ENCODE measurements around the gene RMND5A. TPM values are rescaled to one million over a fixed set of nuclear protein-coding genes. Genes with fewer than 3 reads are reported as not detected.
"Not testable (repeated sequence)": the region's sequence is repeated elsewhere in the genome, so short reads cannot be mapped to it uniquely, and the experiment has no call there.

The RMND5A gene
- total and polyA plus RNA-seq, 9 donors = 26.5 to 41.3 (median 32.9) TPM

DNA sequence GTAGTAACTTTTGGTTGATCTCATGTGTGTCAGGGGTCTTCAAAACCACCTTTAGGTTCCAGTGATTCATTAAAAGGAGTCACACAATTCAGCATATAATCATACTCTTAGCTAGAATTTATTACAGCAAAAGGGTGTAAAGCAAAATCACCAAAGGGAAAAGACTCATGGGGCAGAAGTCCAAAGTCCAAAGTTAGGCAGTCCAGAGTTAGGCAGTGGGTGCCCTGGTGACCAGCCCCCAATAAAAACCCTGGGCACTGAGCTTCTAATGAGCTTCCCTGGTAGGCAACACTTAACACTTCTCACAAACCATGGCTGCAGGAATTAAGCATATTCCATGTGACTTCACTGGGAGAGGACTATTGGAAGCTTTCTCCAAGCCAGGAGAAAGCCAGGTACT is 19.4 kb downstream of the RMND5A start:
- not testable (repeated sequence) for H3K27ac ChIP-seq (ENCODE audit: low read length); H3K36me3 ChIP-seq (ENCODE audit: control insufficient read depth, insufficient read depth, low read length); DNase-seq; H3K9me3 ChIP-seq (replicated peaks; ENCODE audit: control insufficient read depth, low read depth, low read length); H3K4me3 ChIP-seq (ENCODE audit: low read length); H3K4me1 ChIP-seq (ENCODE audit: control insufficient read depth, insufficient read depth, low read length); H3K27me3 ChIP-seq (ENCODE audit: control insufficient read depth, insufficient read depth, low read length)

DNA sequence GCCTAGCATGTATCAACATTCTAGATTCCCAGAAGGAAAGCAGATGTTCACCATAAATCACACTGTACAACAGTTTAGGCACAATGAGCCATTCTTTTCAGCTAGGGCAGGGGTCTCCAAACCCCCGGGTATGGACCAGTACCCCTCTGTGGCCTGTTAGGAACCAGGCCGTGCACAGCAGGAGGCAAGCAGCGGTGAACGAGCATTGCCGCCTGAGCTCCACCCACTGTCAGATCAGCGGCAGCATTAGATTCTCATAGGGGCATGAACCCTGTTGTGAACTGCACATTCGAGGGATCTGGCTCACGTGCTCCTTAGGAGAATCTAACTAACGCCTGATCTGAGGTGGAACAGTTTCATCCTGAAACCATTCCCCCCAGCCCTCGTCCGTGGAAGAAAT is 19.8 kb downstream of the RMND5A start:
- not testable (repeated sequence) for H3K9me3 ChIP-seq (replicated peaks; ENCODE audit: control insufficient read depth, low read depth, low read length); H3K27me3 ChIP-seq (ENCODE audit: control insufficient read depth, insufficient read depth, low read length); H3K36me3 ChIP-seq (ENCODE audit: control insufficient read depth, insufficient read depth, low read length); H3K4me3 ChIP-seq (ENCODE audit: low read length); H3K27ac ChIP-seq (ENCODE audit: low read length); DNase-seq; H3K4me1 ChIP-seq (ENCODE audit: control insufficient read depth, insufficient read depth, low read length)
- WGBS (ENCODE audit: insufficient coverage) = no CpG with 5 or more reads among the region's 11 CpGs

- H3K27ac ChIP-seq (ENCODE audit: low read length); DNase-seq; H3K4me1 ChIP-seq (ENCODE audit: control insufficient read depth, insufficient read depth, low read length); H3K27me3 ChIP-seq (ENCODE audit: control insufficient read depth, insufficient read depth, low read length); H3K4me3 ChIP-seq (ENCODE audit: low read length); H3K9me3 ChIP-seq (replicated peaks; ENCODE audit: control insufficient read depth, low read depth, low read length): not testable (repeated sequence)
- no CpG with 5 or more reads among the region's 4 CpGs for WGBS (ENCODE audit: insufficient coverage)
- H3K36me3 ChIP-seq (ENCODE audit: control insufficient read depth, insufficient read depth, low read length) = peaks cover 12% of the 10 kb centered on the region
Measured at GRCh38 chr2:86741889-86742498, 21.9 kb downstream of the RMND5A start.

GRCh38 chr2:86744152-86744551 is 24.1 kb downstream of the RMND5A start:
- 75% methylated on average over 2 of the region's 2 CpGs for WGBS (ENCODE audit: insufficient coverage)
- Histone ChIP-seq H3K9me3 (replicated peaks; ENCODE audit: control insufficient read depth, low read depth, low read length) (peaks cover 2% of the 10 kb centered on the region), H3K4me3 (ENCODE audit: low read length) (no peak overlapping the region), H3K27ac (ENCODE audit: low read length) (no peak overlapping the region), H3K36me3 (ENCODE audit: control insufficient read depth, insufficient read depth, low read length) (peaks cover 12% of the 10 kb centered on the region), H3K27me3 (ENCODE audit: control insufficient read depth, insufficient read depth, low read length) (no peaks in the 10 kb centered on the region), H3K4me1 (ENCODE audit: control insufficient read depth, insufficient read depth, low read length) (no peaks in the 10 kb centered on the region)
- no peak for DNase-seq

- no peak for DNase-seq
- H3K27me3 ChIP-seq (ENCODE audit: control insufficient read depth, insufficient read depth, low read length) = no peaks in the 10 kb centered on the region
- H3K4me1 ChIP-seq (ENCODE audit: control insufficient read depth, insufficient read depth, low read length) = no peaks in the 10 kb centered on the region
- peaks cover 12% of the 10 kb centered on the region for H3K36me3 ChIP-seq (ENCODE audit: control insufficient read depth, insufficient read depth, low read length)
- H3K9me3 ChIP-seq (replicated peaks; ENCODE audit: control insufficient read depth, low read depth, low read length) = peaks cover 15% of the 10 kb centered on the region
- H3K4me3 ChIP-seq (ENCODE audit: low read length) = no peak overlapping the region
- no peak overlapping the region for H3K27ac ChIP-seq (ENCODE audit: low read length)
Measured at GRCh38 chr2:86746939-86747338, 26.8 kb downstream of the RMND5A start.

DNA sequence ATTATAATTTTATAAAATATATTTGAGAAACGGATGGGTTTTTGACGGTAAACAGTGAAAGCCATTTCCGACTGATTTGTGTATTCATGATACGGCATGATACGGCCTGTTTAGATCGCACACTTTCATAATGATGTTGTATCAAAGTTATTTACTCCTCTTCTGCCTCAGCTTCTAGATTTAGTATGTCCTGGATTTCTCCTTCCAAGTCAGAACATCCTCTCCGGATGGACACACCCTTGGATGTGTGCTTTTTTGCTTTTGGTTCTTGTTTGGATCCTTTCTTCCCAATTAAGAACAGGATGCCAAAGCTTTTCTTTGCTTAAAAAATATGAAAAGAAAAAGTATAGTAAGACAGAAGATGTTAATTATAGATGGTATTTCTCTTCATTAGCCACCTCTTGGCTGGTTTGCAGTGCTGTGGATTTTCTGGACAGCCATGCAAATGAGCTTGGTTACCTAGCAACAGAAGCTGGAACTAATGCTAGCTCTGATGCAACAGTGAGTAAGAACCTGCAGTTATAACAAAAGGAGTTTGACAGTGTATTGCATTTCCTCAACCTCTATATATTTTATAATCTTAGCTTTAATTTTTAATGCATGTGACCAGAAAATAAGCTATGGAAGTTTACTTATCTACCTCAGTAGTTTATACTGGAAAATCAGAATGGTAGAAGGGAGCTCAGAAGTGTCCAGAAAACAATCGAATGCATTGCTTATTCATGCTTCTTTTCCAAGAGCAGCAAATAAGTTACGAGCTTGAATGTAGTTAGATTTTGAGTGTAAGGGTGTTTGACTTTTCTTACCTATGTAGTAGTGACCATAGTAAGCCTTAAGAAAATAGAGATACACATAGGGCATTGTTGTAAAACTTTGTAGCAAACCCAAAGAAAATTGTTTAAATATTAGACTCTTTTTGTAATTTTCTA is 27.9 kb downstream of the RMND5A start:
- Histone ChIP-seq H3K36me3 (ENCODE audit: control insufficient read depth, insufficient read depth, low read length) (peaks cover 14% of the 10 kb centered on the region), H3K27ac (ENCODE audit: low read length) (no peak overlapping the region), H3K4me1 (ENCODE audit: control insufficient read depth, insufficient read depth, low read length) (no peaks in the 10 kb centered on the region)

GRCh38 chr2:86750240-86750839 is 30.2 kb downstream of the RMND5A start:
- no peak overlapping the region for H3K27ac ChIP-seq (ENCODE audit: low read length)
- H3K9me3 ChIP-seq (replicated peaks; ENCODE audit: control insufficient read depth, low read depth, low read length) = peaks cover 15% of the 10 kb centered on the region
- WGBS (ENCODE audit: insufficient coverage) = no CpG with 5 or more reads among the region's 3 CpGs
- H3K4me1 ChIP-seq (ENCODE audit: control insufficient read depth, insufficient read depth, low read length) = no peaks in the 10 kb centered on the region
- H3K36me3 ChIP-seq (ENCODE audit: control insufficient read depth, insufficient read depth, low read length) = peaks cover 15% of the 10 kb centered on the region
- H3K27me3 ChIP-seq (ENCODE audit: control insufficient read depth, insufficient read depth, low read length) = no peaks in the 10 kb centered on the region
- no peak for DNase-seq
- no peak overlapping the region for H3K4me3 ChIP-seq (ENCODE audit: low read length)

More for the DNA sequence above, 27.9 kb downstream of the RMND5A start:
- H3K4me3 ChIP-seq (ENCODE audit: low read length) = no peak overlapping the region
- DNase-seq = peak; percentile 19
- WGBS (ENCODE audit: insufficient coverage) = no CpG with 5 or more reads among the region's 9 CpGs
- no peaks in the 10 kb centered on the region for H3K27me3 ChIP-seq (ENCODE audit: control insufficient read depth, insufficient read depth, low read length)
- peaks cover 15% of the 10 kb centered on the region for H3K9me3 ChIP-seq (replicated peaks; ENCODE audit: control insufficient read depth, low read depth, low read length)

DNA sequence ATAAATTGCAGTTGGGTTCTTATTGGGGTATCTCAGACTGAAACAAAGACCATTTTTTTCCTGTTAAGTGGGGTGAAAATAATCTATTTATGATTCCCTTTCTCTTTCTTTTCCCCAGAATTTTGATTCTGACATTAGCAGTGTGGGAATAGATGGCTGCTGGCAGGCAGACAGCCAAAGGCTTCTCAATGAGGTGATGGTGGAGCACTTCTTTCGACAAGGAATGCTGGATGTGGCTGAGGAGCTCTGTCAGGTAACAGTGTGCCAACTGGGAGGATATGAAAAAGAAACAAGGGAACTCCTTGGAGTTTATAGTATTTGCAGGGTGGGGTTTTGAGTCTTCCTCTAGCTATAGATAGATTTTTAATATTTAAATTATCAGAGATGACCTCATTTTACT is 31.7 kb downstream of the RMND5A start:
- no peak for DNase-seq
- WGBS (ENCODE audit: insufficient coverage) = 83% methylated on average over 1 of the region's 1 CpG
- Histone ChIP-seq H3K4me3 (ENCODE audit: low read length) (no peak overlapping the region), H3K36me3 (ENCODE audit: control insufficient read depth, insufficient read depth, low read length) (peaks cover 15% of the 10 kb centered on the region), H3K27ac (ENCODE audit: low read length) (no peak overlapping the region), H3K9me3 (replicated peaks; ENCODE audit: control insufficient read depth, low read depth, low read length) (peaks cover 15% of the 10 kb centered on the region), H3K27me3 (ENCODE audit: control insufficient read depth, insufficient read depth, low read length) (no peaks in the 10 kb centered on the region), H3K4me1 (ENCODE audit: control insufficient read depth, insufficient read depth, low read length) (no peaks in the 10 kb centered on the region)

DNA sequence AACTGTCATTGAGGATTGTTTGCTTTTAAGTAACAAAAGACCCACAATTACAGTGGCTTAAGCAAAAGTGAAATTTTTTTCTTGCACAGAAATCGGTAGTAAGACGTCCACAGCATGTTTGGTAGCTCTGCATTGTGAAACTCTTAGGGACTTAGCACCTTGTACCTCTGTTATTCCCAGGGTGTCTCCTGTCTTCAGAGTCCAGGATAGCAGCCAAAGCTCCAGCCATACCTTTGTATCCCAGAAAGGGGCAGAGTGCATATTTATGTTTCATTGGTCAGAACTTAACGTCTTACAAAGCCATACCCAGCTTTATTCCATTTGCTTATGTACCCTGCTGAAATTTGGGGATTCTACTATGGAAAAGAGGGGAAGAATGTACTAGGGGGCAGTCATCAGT is 32.8 kb downstream of the RMND5A start:
- H3K9me3 ChIP-seq (replicated peaks; ENCODE audit: control insufficient read depth, low read depth, low read length) = peaks cover 15% of the 10 kb centered on the region
- H3K4me3 ChIP-seq (ENCODE audit: low read length) = no peak overlapping the region
- peaks cover 15% of the 10 kb centered on the region for H3K36me3 ChIP-seq (ENCODE audit: control insufficient read depth, insufficient read depth, low read length)
- no peak overlapping the region for H3K27ac ChIP-seq (ENCODE audit: low read length)
- no peaks in the 10 kb centered on the region for H3K4me1 ChIP-seq (ENCODE audit: control insufficient read depth, insufficient read depth, low read length)
- 96% methylated on average over 2 of the region's 3 CpGs for WGBS (ENCODE audit: insufficient coverage)
- no peak for DNase-seq
- no peaks in the 10 kb centered on the region for H3K27me3 ChIP-seq (ENCODE audit: control insufficient read depth, insufficient read depth, low read length)

DNA sequence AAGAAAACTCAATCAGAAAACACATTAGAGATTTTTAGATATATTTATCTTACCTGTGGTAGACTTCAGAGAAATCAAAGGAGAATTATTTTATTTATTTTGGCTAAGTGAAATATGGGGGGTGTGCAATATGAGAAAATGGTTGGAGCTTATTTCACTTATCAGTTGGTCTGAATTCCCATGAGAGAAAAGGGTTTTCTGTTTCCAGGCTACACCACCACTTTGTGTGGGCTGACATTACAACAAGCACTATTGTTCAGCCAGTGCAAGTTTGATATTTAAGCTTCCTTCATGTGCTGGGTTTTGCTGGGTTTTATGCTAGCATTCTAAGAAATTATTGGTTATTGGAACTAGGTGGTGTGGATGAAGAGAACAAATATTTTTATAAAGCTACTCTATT is 33.5 kb downstream of the RMND5A start:
- Histone ChIP-seq H3K4me1 (ENCODE audit: control insufficient read depth, insufficient read depth, low read length) (no peaks in the 10 kb centered on the region), H3K4me3 (ENCODE audit: low read length) (no peak overlapping the region), H3K36me3 (ENCODE audit: control insufficient read depth, insufficient read depth, low read length) (peaks cover 15% of the 10 kb centered on the region), H3K9me3 (replicated peaks; ENCODE audit: control insufficient read depth, low read depth, low read length) (peaks cover 15% of the 10 kb centered on the region), H3K27ac (ENCODE audit: low read length) (no peak overlapping the region), H3K27me3 (ENCODE audit: control insufficient read depth, insufficient read depth, low read length) (no peaks in the 10 kb centered on the region)
- no peak for DNase-seq

Measured in muscle of leg (tissue), 11 donors.